GM19468 (cell line): ENCODE data around the gene NUDC.

Experiments
- ATAC-seq: cut with Tn5 transposase; IDR thresholded peaks from one replicate; pipeline ENCODE4 v1.9.1; 2021; ENCODE audit warnings: mild to moderate bottlenecking, moderate library complexity, moderate number of reproducible peaks; ENCODE audit not compliant: unreplicated experiment; ENCODE audit errors: extremely low read depth

NUDC gene

GRCh38 chr1:26949266-26949925, 27.9 kb downstream of the NUDC start:
- no peak for ATAC-seq

GRCh38 chr1:26949926-26950319, 28.4 kb downstream of the NUDC start:
- ATAC-seq, result no peak

- ATAC-seq, result no peak
Observed at GRCh38 chr1:26950602-26951001, 29.1 kb downstream of the NUDC start.

GRCh38 chr1:26951216-26951615, 29.7 kb downstream of the NUDC start:
- ATAC-seq, result no peak

- no peak for ATAC-seq
Observed at GRCh38 chr1:26951821-26952497, 30.4 kb downstream of the NUDC start.

GRCh38 chr1:26953374-26953773, 31.8 kb downstream of the NUDC start:
- no peak for ATAC-seq

- ATAC-seq, result no peak
Observed at GRCh38 chr1:26956321-26956720, 34.8 kb downstream of the NUDC start.

GRCh38 chr1:26957306-26957705, 35.8 kb downstream of the NUDC start:
- ATAC-seq, result no peak

GRCh38 chr1:26959270-26959669, 37.7 kb downstream of the NUDC start:
- ATAC-seq, result no peak

- no peak for ATAC-seq
Observed at GRCh38 chr1:26959722-26960624, 38.4 kb downstream of the NUDC start, which contains the start of gene KDF1. Gene KDF1 (minus strand): TSS chr1:26960468. CDS start chr1:26952380, 8,088 bp downstream.

GRCh38 chr1:26960625-26960966, 39.1 kb downstream of the NUDC start:
- no peak for ATAC-seq

GRCh38 chr1:26961826-26962225, 40.3 kb downstream of the NUDC start:
- ATAC-seq, result no peak

GRCh38 chr1:26965213-26965612, 43.7 kb downstream of the NUDC start:
- ATAC-seq, result no peak

- no peak for ATAC-seq
Observed at GRCh38 chr1:26965628-26966027, 44.1 kb downstream of the NUDC start.

- ATAC-seq, result no peak
Observed at GRCh38 chr1:26970810-26971209, 49.3 kb downstream of the NUDC start.

GRCh38 chr1:26971590-26971989, 50.0 kb downstream of the NUDC start:
- no peak for ATAC-seq

GRCh38 chr1:26972390-26972789, 50.8 kb downstream of the NUDC start:
- no peak for ATAC-seq

- ATAC-seq, result no peak
Observed at GRCh38 chr1:26972821-26973220, 51.3 kb downstream of the NUDC start.

- ATAC-seq, result no peak
Observed at GRCh38 chr1:26976621-26977510, 55.3 kb downstream of the NUDC start.

- no peak for ATAC-seq
Observed at GRCh38 chr1:26978901-26979300, 57.4 kb downstream of the NUDC start.
